Heart right ventricle (tissue), 16 donors: ENCODE data around the gene LCP1. TPM values are rescaled to one million over a fixed set of nuclear protein-coding genes. Genes with fewer than 3 reads are reported as not detected.
A peak's percentile ranks its signal among the peaks of the same experiment; 100 is the strongest.

Source experiments
- ATAC-seq, 8 donors: fragments of 200-7000 bp; cut with Tn5 transposase; one replicate each; pipeline ENCODE4 v1.9.1; 2020; ENCODE audit warnings: mild to moderate bottlenecking in 8 of 8, moderate library complexity in 8 of 8, moderate number of reproducible peaks in 1 of 8
- DNase-seq, 2 donors: peaks; one replicate each; pipeline ENCODE4 v3.0.0-alpha.2; 2020
- H3K27ac ChIP-seq, 10 donors: fragments of 200-600 bp; sonication (generic) in 2 of 10; one replicate each; pipeline versions ENCODE4 v1.5.0 to v1.8.0; 2020 to 2022; ENCODE audit warnings: mild to moderate bottlenecking in 3 of 10
- H3K27me3 ChIP-seq, 7 donors: fragments of 200-600 bp; one replicate each; pipeline ENCODE4 v1.8.0; 2021 to 2022; ENCODE audit warnings: mild to moderate bottlenecking in 2 of 7
- H3K36me3 ChIP-seq, 9 donors: fragments of 200-600 bp; sonication (generic) in 1 of 9; one replicate each; pipeline versions ENCODE4 v1.5.0 to v1.8.0; 2020 to 2022; ENCODE audit warnings: mild to moderate bottlenecking in 2 of 9
- H3K4me1 ChIP-seq, 9 donors: fragments of 200-600 bp; sonication (generic) in 1 of 9; one replicate each; pipeline versions ENCODE4 v1.5.0 to v1.8.0; 2020 to 2022; ENCODE audit warnings: mild to moderate bottlenecking in 4 of 9
- H3K4me3 ChIP-seq, 10 donors: fragments of 200-600 bp; sonication (generic) in 2 of 10; one replicate each; pipeline versions ENCODE4 v1.5.0 to v1.8.0; 2020 to 2022; ENCODE audit warnings: mild to moderate bottlenecking in 7 of 10, moderate library complexity in 2 of 10
- H3K9me3 ChIP-seq, 11 donors: fragments of 200-600 bp in 10 of 11; sonication (generic) in 2 of 11; one replicate each; pipeline versions ENCODE4 v1.5.0 to v1.8.0; 2013 to 2022; ENCODE audit warnings: mild to moderate bottlenecking in 2 of 11, control low read depth in 1 of 11, moderate library complexity in 1 of 11
- CTCF ChIP-seq, 9 donors: fragments of 200-600 bp; sonication (generic) in 2 of 9; IDR thresholded peaks; one replicate each; pipeline versions ENCODE4 v1.5.0 to v1.8.0; 2021 to 2022; ENCODE audit warnings: antibody characterized with exemption in 9 of 9, mild to moderate bottlenecking in 5 of 9, moderate library complexity in 1 of 9
- WGBS, 2 donors: extraction: QIAGEN DNeasy Blood & Tissue Kit; methylation state at CpG; one replicate each; pipeline ENCODE4 v1.1.7; 2013; ENCODE audit warnings: inconsistent platforms in 1 of 2; 5-methylcytosine and 5-hydroxymethylcytosine counted together
- intact Hi-C, 10 donors: fragments of 100-400 bp; cut with DNase I; formaldehyde crosslinking; loops; one replicate each; pipeline versions ENCODE4 v1.11.1 to v1.14.2; 2022
- polyA plus RNA-seq, 2 donors: library from polyadenylated mRNA; stranded (reverse); fragments of 200-250 nt; gene quantifications; one replicate each; pipeline ENCODE4 v1.2.3, GENCODE V29; 2013
- total RNA-seq, 10 donors: library from RNA; stranded (reverse); fragmentation: NEBNext Ultra II Directional in 3 of 10; extraction: Animal tissue kit (Norgen Biotek cat#: 25700) in 3 of 10; gene quantifications; one replicate each; pipeline versions ENCODE4 v1.2.1 to v1.2.4, GENCODE V29; 2021 to 2023
- donor health status: Arrhythmogenic right ventricular cardiomyopathy.
- donor health status: ischemic (EF 13 %, LVEDD 7.1; RV severe dilation, severe dysfunction).
- donor health status: healthy with polysubstance abuse.
- donor health status: DM: no; HTN: yes; CAD: no.
- donor health status: DM: no; HTN: no; CAD: no.
- donor health status: ischemic (EF 25% LVEDD 6.9; RV normal size, moderate dysfunction).
- donor health status: ischemic (EF 25% LVEDD 5.7; RV mildly dilated, moderate dysfunction).
- donor health status: healthy.
- donor health status: DM: yes; HTN: yes; CAD: no.
- donor health status: Ischemic cardiomyopathy.
- donor health status: ischemic (EF 35%, LVEDD 5.7; RV mildly dilated, moderate dysfunction).
- donor health status: nonischemic (EF 11% LVEDD 7.7; RV severe dilation, severe dysfunction).
- donor health status: DM: yes; HTN: yes; CAD: no.
- donor health status: PGD.
- donor health status: ischemic (EF 29% LVEDD 5.4; RV normal size, mild dysfunction).
- donor health status: nonischemic (EF 23%, LVEDD 6.1; RV moderate dilation, normal function).

LCP1 gene
- total and polyA plus RNA-seq, 12 donors: 3.2 to 127 (median 8.6) TPM

- H3K36me3 ChIP-seq: no peaks in the 10 kb centered on the region
- peaks cover 0 to 11% (median 0%) of the 10 kb centered on the region in 7 donors for H3K27me3 ChIP-seq
- H3K27ac ChIP-seq: peak overlapping the region in 1 of 10 donors; percentile 88
- TF ChIP-seq CTCF (IDR thresholded peaks at IDR 0.05): peak in 5 of 9 donors; percentile 20 to 65 (median 24)
- H3K4me1 ChIP-seq: peaks cover 0 to 28% (median 0%) of the 10 kb centered on the region in 9 donors
- peak overlapping the region in 1 of 10 donors; percentile 61 for H3K4me3 ChIP-seq
- H3K9me3 ChIP-seq: no peaks in the 10 kb centered on the region
- ATAC-seq (peak in 5 of 8 donors; percentile 46 to 61 (median 50)), DNase-seq (peak; percentile 20 to 23)
- intact Hi-C loops: no loop called here
- WGBS, 2 donors: 28 to 34% methylated on average over 6 of the region's 6 CpGs
Observed at GRCh38 chr13:46184277-46184699, 2.3 kb upstream of the LCP1 start.

- DNase-seq: no peak
- TF ChIP-seq CTCF (IDR thresholded peaks at IDR 0.05): no peak
- peak overlapping the region in 1 of 10 donors; percentile 61 for H3K4me3 ChIP-seq
- 76 to 77% methylated on average over 15 of the region's 15 CpGs for WGBS, 2 donors
- no peak for ATAC-seq
- intact Hi-C loops: no loop called here
- no peaks in the 10 kb centered on the region for H3K36me3 ChIP-seq
- no peaks in the 10 kb centered on the region for H3K9me3 ChIP-seq
- H3K27me3 ChIP-seq: peaks cover 0 to 11% (median 0%) of the 10 kb centered on the region in 7 donors
- peak overlapping the region in 1 of 10 donors; percentile 88 for H3K27ac ChIP-seq
- peaks cover 0 to 35% (median 0%) of the 10 kb centered on the region in 9 donors for H3K4me1 ChIP-seq
Observed at GRCh38 chr13:46183018-46183946, 1.3 kb upstream of the LCP1 start.

- no peaks in the 10 kb centered on the region for H3K36me3 ChIP-seq
- no peak for ATAC-seq
- DNase-seq: no peak
- H3K4me3 ChIP-seq: peak overlapping the region in 1 of 10 donors; percentile 61
- H3K9me3 ChIP-seq: no peaks in the 10 kb centered on the region
- peak overlapping the region in 2 of 10 donors; percentile 26 to 88 for H3K27ac ChIP-seq
- peaks cover 0 to 11% (median 0%) of the 10 kb centered on the region in 7 donors for H3K27me3 ChIP-seq
- H3K4me1 ChIP-seq: peaks cover 0 to 42% (median 0%) of the 10 kb centered on the region in 9 donors
- 77 to 86% methylated on average over 2 of the region's 2 CpGs for WGBS, 2 donors
- TF ChIP-seq CTCF (IDR thresholded peaks at IDR 0.05): no peak
- intact Hi-C loops: no loop called here
Observed at GRCh38 chr13:46182491-46182877, 507 bp upstream of the LCP1 start.

GRCh38 chr13:46181377-46181839, 569 bp downstream of the LCP1 start:
- intact Hi-C loops: no loop called here
- DNase-seq (no peak), ATAC-seq (no peak)
- no peak for TF ChIP-seq CTCF (IDR thresholded peaks at IDR 0.05)
- Histone ChIP-seq H3K9me3 (no peaks in the 10 kb centered on the region), H3K27ac (peak overlapping the region in 2 of 10 donors; percentile 42 to 88), H3K4me1 (peaks cover 0 to 48% (median 0%) of the 10 kb centered on the region in 9 donors), H3K4me3 (peak overlapping the region in 6 of 10 donors; percentile 16 to 61 (median 30)), H3K27me3 (peaks cover 0 to 11% (median 0%) of the 10 kb centered on the region in 7 donors), H3K36me3 (no peaks in the 10 kb centered on the region)
- WGBS, 2 donors: 85 to 87% methylated on average over 5 of the region's 5 CpGs
